WTC11 (cell line): Measurements from ENCODE around the gene PRR7. TPM values are rescaled to one million over a fixed set of nuclear protein-coding genes. Genes with fewer than 3 reads are reported as not detected.
A peak's percentile ranks its signal among the peaks of the same experiment; 100 is the strongest.

Experiments used
- ATAC-seq: fragments of 200-7000 bp; cut with Tn5 transposase; 2 replicates; pipeline ENCODE4 v1.10.0; 2021; ENCODE audit warnings: mild to moderate bottlenecking, moderate library complexity
- CTCF ChIA-PET: fragments of 300-600 bp; sonication (Branson Sonifier 250); formaldehyde crosslinking; loops from one replicate; lab custom pipeline; 2021; ENCODE audit warnings: antibody characterized with exemption; lab: Charles Lee
- POLR2A ChIA-PET: fragments of 350-600 bp; sonication (Branson Sonifier 250); formaldehyde crosslinking; loops from one replicate; lab custom pipeline; 2021; ENCODE audit warnings: antibody characterized with exemption; lab: Charles Lee
- DNase-seq: peaks from one replicate; pipeline ENCODE4 v3.0.0; 2021; ENCODE audit warnings: low spot score
- H3K27ac Mint-ChIP-seq: 2 replicates; pipeline ENCODE4 v1.8.0; 2021; ENCODE audit warnings: mixed read lengths
- H3K27me3 Mint-ChIP-seq: 2 replicates; pipeline ENCODE4 v1.8.0; 2021; ENCODE audit warnings: low read depth, mild to moderate bottlenecking, moderate library complexity, mixed read lengths
- H3K36me3 Mint-ChIP-seq: 2 replicates; pipeline ENCODE4 v1.8.0; 2021; ENCODE audit warnings: mixed read lengths
- H3K4me1 Mint-ChIP-seq: 2 replicates; pipeline ENCODE4 v1.8.0; 2022; ENCODE audit warnings: mixed read lengths
- H3K4me3 Mint-ChIP-seq: 2 replicates; pipeline ENCODE4 v1.8.0; 2021; ENCODE audit warnings: mild to moderate bottlenecking, moderate library complexity, mixed read lengths
- H3K9me3 Mint-ChIP-seq: 2 replicates; pipeline ENCODE4 v1.8.0; 2021; ENCODE audit warnings: mixed read lengths
- ATF2 ChIP-seq: sonication (generic); formaldehyde crosslinking; IDR thresholded peaks from 2 replicates; pipeline ENCODE4 v1.8.1; 2022; ENCODE audit warnings: low read depth, missing genetic modification reagents, borderline replicate concordance
- ERG ChIP-seq: fragments of 250-450 bp; sonication (Bioruptor Pico); IDR thresholded peaks from 2 replicates; pipeline ENCODE4 v1.8.0; 2021; ENCODE audit warnings: mild to moderate bottlenecking
- ESRRA ChIP-seq: sonication (generic); formaldehyde crosslinking; IDR thresholded peaks from 2 replicates; pipeline ENCODE4 v1.8.1; 2022; ENCODE audit warnings: mild to moderate bottlenecking, missing genetic modification reagents, borderline replicate concordance
- ETV6 ChIP-seq: sonication (generic); formaldehyde crosslinking; IDR thresholded peaks from 2 replicates; pipeline ENCODE4 v1.8.1; 2022; ENCODE audit warnings: mild to moderate bottlenecking, missing genetic modification reagents
- FOXK1 ChIP-seq: sonication (generic); formaldehyde crosslinking; IDR thresholded peaks from 2 replicates; pipeline ENCODE4 v1.8.0; 2022; ENCODE audit warnings: mild to moderate bottlenecking, moderate library complexity, missing genetic modification reagents
- FOXP1 ChIP-seq: sonication (generic); formaldehyde crosslinking; IDR thresholded peaks from 2 replicates; pipeline ENCODE4 v1.8.0; 2022; ENCODE audit warnings: missing genetic modification reagents, mild to moderate bottlenecking, moderate library complexity, borderline replicate concordance
- FOXP4 ChIP-seq: sonication (generic); formaldehyde crosslinking; IDR thresholded peaks from 2 replicates; pipeline ENCODE4 v1.8.0; 2022; ENCODE audit warnings: mild to moderate bottlenecking, missing genetic modification reagents
- GABPB1 ChIP-seq: sonication (generic); formaldehyde crosslinking; IDR thresholded peaks from 2 replicates; pipeline ENCODE4 v1.8.1; 2023; ENCODE audit warnings: mild to moderate bottlenecking, missing genetic modification reagents
- IRF2 ChIP-seq: sonication (generic); formaldehyde crosslinking; IDR thresholded peaks from 2 replicates; pipeline ENCODE4 v1.8.0; 2022; ENCODE audit warnings: low read depth, missing genetic modification reagents, borderline replicate concordance
- NR3C1 ChIP-seq: sonication (generic); formaldehyde crosslinking; conservative IDR thresholded peaks from 2 replicates; pipeline ENCODE4 v1.8.1; 2023; ENCODE audit warnings: low read depth, mild to moderate bottlenecking, missing genetic modification reagents
- OVOL2 ChIP-seq: fragments of 250-450 bp; sonication (Bioruptor Pico); IDR thresholded peaks from 2 replicates; pipeline ENCODE4 v1.9.0; 2021; ENCODE audit warnings: mild to moderate bottlenecking, borderline replicate concordance
- SP1 ChIP-seq: sonication (generic); formaldehyde crosslinking; conservative IDR thresholded peaks from 2 replicates; pipeline ENCODE4 v1.8.1; 2022; ENCODE audit warnings: missing genetic modification reagents
- TEAD1 ChIP-seq: sonication (generic); formaldehyde crosslinking; IDR thresholded peaks from 2 replicates; pipeline ENCODE4 v1.8.0; 2022; ENCODE audit warnings: mild to moderate bottlenecking, missing genetic modification reagents
- ZNF317 ChIP-seq: sonication (generic); formaldehyde crosslinking; IDR thresholded peaks from 2 replicates; pipeline ENCODE4 v1.8.1; 2023; ENCODE audit warnings: low read depth, mild to moderate bottlenecking, moderate library complexity, missing genetic modification reagents, borderline replicate concordance
- ZNF423 ChIP-seq: fragments of 250-450 bp; sonication (Bioruptor Pico); IDR thresholded peaks from 2 replicates; pipeline ENCODE4 v2.1.2; 2022; ENCODE audit warnings: mild to moderate bottlenecking, moderate library complexity
- total RNA-seq: library from RNA; stranded (reverse); gene quantifications from 3 replicates; pipeline ENCODE4 v1.2.3, GENCODE V29; 2021
- TF ChIP-seq, protein P1 (sequence below): fragments of 250-450 bp; sonication (Bioruptor Pico); IDR thresholded peaks from 2 replicates; pipeline ENCODE4 v1.9.0; 2021; ENCODE audit warnings: moderate library complexity, mild to moderate bottlenecking, inconsistent platforms, borderline replicate concordance
- TF ChIP-seq, protein P2 (sequence below): sonication (generic); formaldehyde crosslinking; IDR thresholded peaks from 2 replicates; pipeline ENCODE4 v1.8.1; 2022; ENCODE audit warnings: mild to moderate bottlenecking, moderate library complexity, missing genetic modification reagents
- TF ChIP-seq, protein P3 (sequence below): sonication (generic); formaldehyde crosslinking; IDR thresholded peaks from 2 replicates; pipeline ENCODE4 v1.8.1; 2023; ENCODE audit warnings: mild to moderate bottlenecking, moderate library complexity, missing genetic modification reagents
- TF ChIP-seq, protein P4 (sequence below): sonication (generic); formaldehyde crosslinking; IDR thresholded peaks from 2 replicates; pipeline ENCODE4 v1.8.0; 2023; ENCODE audit warnings: missing genetic modification reagents, mild to moderate bottlenecking, borderline replicate concordance
- TF ChIP-seq, protein P5 (sequence below): fragments of 200-600 bp; IDR thresholded peaks from 2 replicates; pipeline ENCODE4 v1.8.0; 2022; ENCODE audit warnings: antibody characterized with exemption

PRR7 gene
- total RNA-seq, 1 experiment from 2014 or later, result 13.1 TPM

DNA sequence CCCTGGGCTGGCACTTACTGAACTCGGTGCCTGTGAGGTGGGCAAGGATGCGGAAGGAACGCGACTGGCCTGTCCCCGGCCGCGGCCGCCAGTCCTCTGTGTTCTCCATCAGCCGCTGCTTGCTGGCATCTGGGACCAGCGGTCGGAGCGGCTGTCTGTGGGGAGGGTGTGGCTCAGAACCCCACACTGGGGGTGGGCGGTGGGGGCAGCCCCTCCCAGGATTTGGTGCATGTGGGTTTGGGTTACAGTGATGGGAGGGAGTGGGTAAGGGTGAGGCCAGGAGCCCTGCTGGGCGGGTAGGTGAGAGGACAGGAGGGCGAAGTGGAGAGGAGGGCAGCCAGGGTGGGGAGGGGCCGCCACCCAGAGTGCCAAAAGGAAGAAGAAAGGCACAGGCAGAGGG, 44.4 kb downstream of the PRR7 start (continued):
- no peak for TF ChIP-seq NR3C1 (CRISPR knock-in tag)
- TF ChIP-seq, protein P1, sequence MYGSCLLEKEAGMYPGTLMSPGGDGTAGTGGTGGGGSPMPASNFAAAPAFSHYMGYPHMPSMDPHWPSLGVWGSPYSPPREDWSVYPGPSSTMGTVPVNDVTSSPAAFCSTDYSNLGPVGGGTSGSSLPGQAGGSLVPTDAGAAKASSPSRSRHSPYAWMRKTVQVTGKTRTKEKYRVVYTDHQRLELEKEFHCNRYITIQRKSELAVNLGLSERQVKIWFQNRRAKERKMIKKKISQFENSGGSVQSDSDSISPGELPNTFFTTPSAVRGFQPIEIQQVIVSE (CRISPR knock-in tag), result no peak

DNA sequence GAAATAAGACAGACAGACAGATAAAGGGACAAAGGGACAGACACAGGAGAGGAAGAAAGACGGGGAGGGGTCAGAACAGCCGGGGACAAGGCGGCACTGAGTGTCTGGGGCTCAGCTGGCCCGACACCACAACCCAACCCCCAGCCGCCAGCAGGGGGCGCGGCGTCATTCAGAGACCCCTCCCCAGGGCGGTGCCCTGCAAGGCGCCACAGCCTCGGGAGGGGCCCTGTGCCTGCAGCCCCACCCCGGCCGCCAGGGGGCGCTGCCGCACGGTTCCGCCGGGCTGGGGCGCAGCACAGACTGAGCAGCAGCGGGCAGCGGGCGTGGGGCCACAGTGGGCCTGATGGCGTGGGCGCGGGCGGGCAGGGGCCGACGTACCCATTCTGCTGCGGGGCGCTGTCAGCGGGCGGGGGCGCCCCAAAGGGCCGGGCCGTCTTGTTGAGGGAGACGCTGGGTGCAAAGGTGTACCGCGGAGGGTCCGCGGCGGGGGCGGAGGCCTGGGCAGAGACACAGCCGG, 44.9 kb downstream of the PRR7 start:
- Mint-ChIP-seq H3K4me3 (no peak overlapping the region), H3K27ac (peak overlapping the region; percentile 65; the same call in 1 of the 2 replicates), H3K4me1 (peaks cover 27% of the 10 kb centered on the region), H3K9me3 (no peaks in the 10 kb centered on the region), H3K36me3 (peaks cover 40% of the 10 kb centered on the region), H3K27me3 (no peaks in the 10 kb centered on the region)
- POLR2A ChIA-PET, result interaction anchor here (0.6 to 6.1 kb wide), 3 partner anchors 10 to 34 kb away, joined by 3 to 43 read pairs (median 4); no protein-coding TSS in a partner anchor
- peak; percentile 93 for DNase-seq
- CTCF ChIA-PET, result interaction anchor here (0.5 to 11.2 kb wide), 17 partner anchors 10 to 609 kb away, joined by 3 to 230 read pairs (median 6); partner anchors contain the start of genes DBN1 and DOK3
- peak; percentile 78; the same call in 1 of the 2 replicates for TF ChIP-seq FOXP4 (CRISPR knock-in tag)
- 0 out of 2 replicates have a peak, but pooled peaks have one; percentile 20 for TF ChIP-seq FOXP1 (CRISPR knock-in tag)
- peak; percentile 85 for TF ChIP-seq SP1 (CRISPR knock-in tag)
- peak; percentile 41; the same call in 1 of the 2 replicates for TF ChIP-seq GABPB1 (CRISPR knock-in tag)
- 0 out of 2 replicates have a peak, but pooled peaks have one; percentile 8 for TF ChIP-seq ZNF317
- peak; percentile 67; the same call in 1 of the 2 replicates for TF ChIP-seq TEAD1 (CRISPR knock-in tag)
- TF ChIP-seq ESRRA (CRISPR knock-in tag), result no peak
- no peak for TF ChIP-seq IRF2 (CRISPR knock-in tag)
- TF ChIP-seq FOXK1, result peak; percentile 77
- peak; percentile 80 for TF ChIP-seq ZNF423 (CRISPR knock-in tag)
- TF ChIP-seq ATF2, result no peak
- TF ChIP-seq, protein P2, sequence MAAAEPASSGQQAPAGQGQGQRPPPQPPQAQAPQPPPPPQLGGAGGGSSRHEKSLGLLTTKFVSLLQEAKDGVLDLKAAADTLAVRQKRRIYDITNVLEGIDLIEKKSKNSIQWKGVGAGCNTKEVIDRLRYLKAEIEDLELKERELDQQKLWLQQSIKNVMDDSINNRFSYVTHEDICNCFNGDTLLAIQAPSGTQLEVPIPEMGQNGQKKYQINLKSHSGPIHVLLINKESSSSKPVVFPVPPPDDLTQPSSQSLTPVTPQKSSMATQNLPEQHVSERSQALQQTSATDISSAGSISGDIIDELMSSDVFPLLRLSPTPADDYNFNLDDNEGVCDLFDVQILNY, result peak; percentile 75; the same call in 1 of the 2 replicates
- TF ChIP-seq, protein P3, sequence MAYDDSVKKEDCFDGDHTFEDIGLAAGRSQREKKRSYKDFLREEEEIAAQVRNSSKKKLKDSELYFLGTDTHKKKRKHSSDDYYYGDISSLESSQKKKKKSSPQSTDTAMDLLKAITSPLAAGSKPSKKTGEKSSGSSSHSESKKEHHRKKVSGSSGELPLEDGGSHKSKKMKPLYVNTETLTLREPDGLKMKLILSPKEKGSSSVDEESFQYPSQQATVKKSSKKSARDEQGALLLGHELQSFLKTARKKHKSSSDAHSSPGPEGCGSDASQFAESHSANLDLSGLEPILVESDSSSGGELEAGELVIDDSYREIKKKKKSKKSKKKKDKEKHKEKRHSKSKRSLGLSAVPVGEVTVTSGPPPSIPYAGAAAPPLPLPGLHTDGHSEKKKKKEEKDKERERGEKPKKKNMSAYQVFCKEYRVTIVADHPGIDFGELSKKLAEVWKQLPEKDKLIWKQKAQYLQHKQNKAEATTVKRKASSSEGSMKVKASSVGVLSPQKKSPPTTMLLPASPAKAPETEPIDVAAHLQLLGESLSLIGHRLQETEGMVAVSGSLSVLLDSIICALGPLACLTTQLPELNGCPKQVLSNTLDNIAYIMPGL (CRISPR knock-in tag), result peak; percentile 96
- TF ChIP-seq, protein P4, sequence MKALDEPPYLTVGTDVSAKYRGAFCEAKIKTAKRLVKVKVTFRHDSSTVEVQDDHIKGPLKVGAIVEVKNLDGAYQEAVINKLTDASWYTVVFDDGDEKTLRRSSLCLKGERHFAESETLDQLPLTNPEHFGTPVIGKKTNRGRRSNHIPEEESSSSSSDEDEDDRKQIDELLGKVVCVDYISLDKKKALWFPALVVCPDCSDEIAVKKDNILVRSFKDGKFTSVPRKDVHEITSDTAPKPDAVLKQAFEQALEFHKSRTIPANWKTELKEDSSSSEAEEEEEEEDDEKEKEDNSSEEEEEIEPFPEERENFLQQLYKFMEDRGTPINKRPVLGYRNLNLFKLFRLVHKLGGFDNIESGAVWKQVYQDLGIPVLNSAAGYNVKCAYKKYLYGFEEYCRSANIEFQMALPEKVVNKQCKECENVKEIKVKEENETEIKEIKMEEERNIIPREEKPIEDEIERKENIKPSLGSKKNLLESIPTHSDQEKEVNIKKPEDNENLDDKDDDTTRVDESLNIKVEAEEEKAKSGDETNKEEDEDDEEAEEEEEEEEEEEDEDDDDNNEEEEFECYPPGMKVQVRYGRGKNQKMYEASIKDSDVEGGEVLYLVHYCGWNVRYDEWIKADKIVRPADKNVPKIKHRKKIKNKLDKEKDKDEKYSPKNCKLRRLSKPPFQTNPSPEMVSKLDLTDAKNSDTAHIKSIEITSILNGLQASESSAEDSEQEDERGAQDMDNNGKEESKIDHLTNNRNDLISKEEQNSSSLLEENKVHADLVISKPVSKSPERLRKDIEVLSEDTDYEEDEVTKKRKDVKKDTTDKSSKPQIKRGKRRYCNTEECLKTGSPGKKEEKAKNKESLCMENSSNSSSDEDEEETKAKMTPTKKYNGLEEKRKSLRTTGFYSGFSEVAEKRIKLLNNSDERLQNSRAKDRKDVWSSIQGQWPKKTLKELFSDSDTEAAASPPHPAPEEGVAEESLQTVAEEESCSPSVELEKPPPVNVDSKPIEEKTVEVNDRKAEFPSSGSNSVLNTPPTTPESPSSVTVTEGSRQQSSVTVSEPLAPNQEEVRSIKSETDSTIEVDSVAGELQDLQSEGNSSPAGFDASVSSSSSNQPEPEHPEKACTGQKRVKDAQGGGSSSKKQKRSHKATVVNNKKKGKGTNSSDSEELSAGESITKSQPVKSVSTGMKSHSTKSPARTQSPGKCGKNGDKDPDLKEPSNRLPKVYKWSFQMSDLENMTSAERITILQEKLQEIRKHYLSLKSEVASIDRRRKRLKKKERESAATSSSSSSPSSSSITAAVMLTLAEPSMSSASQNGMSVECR (CRISPR knock-in tag), result peak; percentile 34; the same call in 1 of the 2 replicates
- no peak for TF ChIP-seq OVOL2
- TF ChIP-seq ERG, result 0 out of 2 replicates have a peak, but pooled peaks have one; percentile 12
- peak; percentile 81; the same call in 1 of the 2 replicates for TF ChIP-seq ETV6 (CRISPR knock-in tag)
- TF ChIP-seq, protein P5, sequence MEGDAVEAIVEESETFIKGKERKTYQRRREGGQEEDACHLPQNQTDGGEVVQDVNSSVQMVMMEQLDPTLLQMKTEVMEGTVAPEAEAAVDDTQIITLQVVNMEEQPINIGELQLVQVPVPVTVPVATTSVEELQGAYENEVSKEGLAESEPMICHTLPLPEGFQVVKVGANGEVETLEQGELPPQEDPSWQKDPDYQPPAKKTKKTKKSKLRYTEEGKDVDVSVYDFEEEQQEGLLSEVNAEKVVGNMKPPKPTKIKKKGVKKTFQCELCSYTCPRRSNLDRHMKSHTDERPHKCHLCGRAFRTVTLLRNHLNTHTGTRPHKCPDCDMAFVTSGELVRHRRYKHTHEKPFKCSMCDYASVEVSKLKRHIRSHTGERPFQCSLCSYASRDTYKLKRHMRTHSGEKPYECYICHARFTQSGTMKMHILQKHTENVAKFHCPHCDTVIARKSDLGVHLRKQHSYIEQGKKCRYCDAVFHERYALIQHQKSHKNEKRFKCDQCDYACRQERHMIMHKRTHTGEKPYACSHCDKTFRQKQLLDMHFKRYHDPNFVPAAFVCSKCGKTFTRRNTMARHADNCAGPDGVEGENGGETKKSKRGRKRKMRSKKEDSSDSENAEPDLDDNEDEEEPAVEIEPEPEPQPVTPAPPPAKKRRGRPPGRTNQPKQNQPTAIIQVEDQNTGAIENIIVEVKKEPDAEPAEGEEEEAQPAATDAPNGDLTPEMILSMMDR, result peak; percentile 100
- peak; percentile 57 for ATAC-seq
